ENCODE results near the gene MSX1. TPM values are rescaled to one million over a fixed set of nuclear protein-coding genes. Genes with fewer than 3 reads are reported as not detected.

MSX1 gene
- total and polyA plus RNA-seq, 2 of the 13 experiments (the other 11 are each of a cell fraction or from before 2014, with no cell fraction given): 12.1 to 14.9 TPM

DNA sequence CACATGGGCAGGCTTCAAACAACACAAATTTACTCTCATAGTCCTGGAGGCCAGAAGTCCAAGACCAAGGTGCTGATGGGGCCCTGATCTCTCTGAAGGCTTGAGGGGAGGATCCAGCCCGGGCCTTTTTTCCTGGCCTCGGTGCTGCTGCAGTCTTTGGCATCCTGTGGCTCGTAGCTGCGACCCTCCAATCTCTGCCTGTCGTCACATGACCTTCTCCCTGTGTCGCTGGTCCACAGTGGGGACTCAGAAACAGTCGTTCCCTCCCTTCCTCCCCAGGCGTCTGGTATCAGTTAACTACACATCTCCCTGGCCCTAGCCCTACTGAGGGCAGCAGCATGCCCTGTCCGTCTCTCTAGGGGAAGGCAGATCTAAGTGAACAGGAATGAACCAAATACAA, 19.1 kb upstream of the MSX1 start:
- Histone ChIP-seq H3K9me3 (ENCODE audit: low read length) (0 out of 2 replicates have a peak, but pooled peaks cover 4% of the 10 kb centered on the region), H4K20me1 (ENCODE audit: insufficient read depth, low read length) (no peaks in the 10 kb centered on the region), H3K79me2 (ENCODE audit: insufficient read depth, low read length) (no peaks in the 10 kb centered on the region), H3K27me3 (ENCODE audit: control insufficient read depth in 1 of 2, insufficient read depth in 2 of 2, low read length in 2 of 2) (peaks cover 0 to 8% of the 10 kb centered on the region in 2 experiments; a peak in 1 of 5 replicates), H3K9ac (ENCODE audit: insufficient read depth, low read depth, low read length) (no peak overlapping the region), H3K27ac (ENCODE audit: extremely low read length, insufficient read depth, low read length) (no peak overlapping the region), H3K4me3 (replicated peaks in 1 of 3; ENCODE audit: insufficient read depth in 1 of 3, low read depth in 2 of 3, low read length in 3 of 3) (no peak overlapping the region), H3K4me1 (ENCODE audit: insufficient read depth, low read length) (peaks cover 40% of the 10 kb centered on the region), H3K36me3 (replicated peaks in 1 of 2; ENCODE audit: control insufficient read depth in 1 of 2, insufficient read depth in 2 of 2, low read length in 2 of 2) (no peaks in the 10 kb centered on the region), H2AFZ (ENCODE audit: low read length) (no peak overlapping the region), H3K4me2 (ENCODE audit: low read depth, low read length) (no peak overlapping the region)
- FAIRE-seq (no peak), DNase-seq (ENCODE audit: low spot score) (no peak), ATAC-seq (no peak)
- POLR2A ChIA-PET: no interaction called here
- WGBS (ENCODE audit: low lambda C conversion rate): no CpG with 5 or more reads among the region's 9 CpGs
- in situ Hi-C loops (cut with HindIII; ENCODE audit: extremely low pct_ligation_motif_present, low pct_unique_long_range_greater_than_20kb): no loop called here
- TF ChIP-seq, protein P1, sequence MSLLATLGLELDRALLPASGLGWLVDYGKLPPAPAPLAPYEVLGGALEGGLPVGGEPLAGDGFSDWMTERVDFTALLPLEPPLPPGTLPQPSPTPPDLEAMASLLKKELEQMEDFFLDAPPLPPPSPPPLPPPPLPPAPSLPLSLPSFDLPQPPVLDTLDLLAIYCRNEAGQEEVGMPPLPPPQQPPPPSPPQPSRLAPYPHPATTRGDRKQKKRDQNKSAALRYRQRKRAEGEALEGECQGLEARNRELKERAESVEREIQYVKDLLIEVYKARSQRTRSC (CRISPR knock-in tag; IDR thresholded peaks at IDR 0.05; ENCODE audit: low read depth): no peak
- TF ChIP-seq REPIN1 (CRISPR knock-in tag; IDR thresholded peaks at IDR 0.05; ENCODE audit: borderline replicate concordance, low read depth) (no peak), ZMYM3 (CRISPR knock-in tag; IDR thresholded peaks at IDR 0.05) (no peak), RCOR2 (CRISPR knock-in tag; IDR thresholded peaks at IDR 0.05) (no peak), U2AF2 (IDR thresholded peaks at IDR 0.05; ENCODE audit: low read depth, low read length) (no peak), NAIF1 (CRISPR knock-in tag; IDR thresholded peaks at IDR 0.05; ENCODE audit: borderline replicate concordance) (no peak), MTF2 (CRISPR knock-in tag; IDR thresholded peaks at IDR 0.05; ENCODE audit: borderline replicate concordance) (no peak)
- TF ChIP-seq, protein P2, sequence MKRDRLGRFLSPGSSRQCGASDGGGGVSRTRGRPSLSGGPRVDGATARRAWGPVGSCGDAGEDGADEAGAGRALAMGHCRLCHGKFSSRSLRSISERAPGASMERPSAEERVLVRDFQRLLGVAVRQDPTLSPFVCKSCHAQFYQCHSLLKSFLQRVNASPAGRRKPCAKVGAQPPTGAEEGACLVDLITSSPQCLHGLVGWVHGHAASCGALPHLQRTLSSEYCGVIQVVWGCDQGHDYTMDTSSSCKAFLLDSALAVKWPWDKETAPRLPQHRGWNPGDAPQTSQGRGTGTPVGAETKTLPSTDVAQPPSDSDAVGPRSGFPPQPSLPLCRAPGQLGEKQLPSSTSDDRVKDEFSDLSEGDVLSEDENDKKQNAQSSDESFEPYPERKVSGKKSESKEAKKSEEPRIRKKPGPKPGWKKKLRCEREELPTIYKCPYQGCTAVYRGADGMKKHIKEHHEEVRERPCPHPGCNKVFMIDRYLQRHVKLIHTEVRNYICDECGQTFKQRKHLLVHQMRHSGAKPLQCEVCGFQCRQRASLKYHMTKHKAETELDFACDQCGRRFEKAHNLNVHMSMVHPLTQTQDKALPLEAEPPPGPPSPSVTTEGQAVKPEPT (CRISPR knock-in tag; IDR thresholded peaks at IDR 0.05; ENCODE audit: low read depth): no peak
- TF ChIP-seq, protein P3, sequence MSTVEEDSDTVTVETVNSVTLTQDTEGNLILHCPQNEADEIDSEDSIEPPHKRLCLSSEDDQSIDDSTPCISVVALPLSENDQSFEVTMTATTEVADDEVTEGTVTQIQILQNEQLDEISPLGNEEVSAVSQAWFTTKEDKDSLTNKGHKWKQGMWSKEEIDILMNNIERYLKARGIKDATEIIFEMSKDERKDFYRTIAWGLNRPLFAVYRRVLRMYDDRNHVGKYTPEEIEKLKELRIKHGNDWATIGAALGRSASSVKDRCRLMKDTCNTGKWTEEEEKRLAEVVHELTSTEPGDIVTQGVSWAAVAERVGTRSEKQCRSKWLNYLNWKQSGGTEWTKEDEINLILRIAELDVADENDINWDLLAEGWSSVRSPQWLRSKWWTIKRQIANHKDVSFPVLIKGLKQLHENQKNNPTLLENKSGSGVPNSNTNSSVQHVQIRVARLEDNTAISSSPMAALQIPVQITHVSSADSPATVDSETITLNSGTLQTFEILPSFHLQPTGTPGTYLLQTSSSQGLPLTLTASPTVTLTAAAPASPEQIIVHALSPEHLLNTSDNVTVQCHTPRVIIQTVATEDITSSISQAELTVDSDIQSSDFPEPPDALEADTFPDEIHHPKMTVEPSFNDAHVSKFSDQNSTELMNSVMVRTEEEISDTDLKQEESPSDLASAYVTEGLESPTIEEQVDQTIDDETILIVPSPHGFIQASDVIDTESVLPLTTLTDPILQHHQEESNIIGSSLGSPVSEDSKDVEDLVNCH (CRISPR knock-in tag; IDR thresholded peaks at IDR 0.05): no peak
- TF ChIP-seq, protein P4, sequence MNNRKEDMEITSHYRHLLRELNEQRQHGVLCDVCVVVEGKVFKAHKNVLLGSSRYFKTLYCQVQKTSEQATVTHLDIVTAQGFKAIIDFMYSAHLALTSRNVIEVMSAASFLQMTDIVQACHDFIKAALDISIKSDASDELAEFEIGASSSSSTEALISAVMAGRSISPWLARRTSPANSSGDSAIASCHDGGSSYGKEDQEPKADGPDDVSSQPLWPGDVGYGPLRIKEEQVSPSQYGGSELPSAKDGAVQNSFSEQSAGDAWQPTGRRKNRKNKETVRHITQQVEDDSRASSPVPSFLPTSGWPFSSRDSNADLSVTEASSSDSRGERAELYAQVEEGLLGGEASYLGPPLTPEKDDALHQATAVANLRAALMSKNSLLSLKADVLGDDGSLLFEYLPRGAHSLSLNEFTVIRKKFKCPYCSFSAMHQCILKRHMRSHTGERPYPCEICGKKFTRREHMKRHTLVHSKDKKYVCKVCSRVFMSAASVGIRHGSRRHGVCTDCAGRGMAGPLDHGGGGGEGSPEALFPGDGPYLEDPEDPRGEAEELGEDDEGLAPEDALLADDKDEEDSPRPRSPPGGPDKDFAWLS (CRISPR knock-in tag; IDR thresholded peaks at IDR 0.05; ENCODE audit: borderline replicate concordance): no peak
- CTCF ChIA-PET (ENCODE audit: low intra/inter-chr PET ratio, low total read pairs): no interaction called here
- intact Hi-C loops (cut with micrococcal nuclease; ENCODE audit: unreplicated experiment): no loop called here
- no TSS peak for BruUV-seq (replicated peaks)
